HG03095 (cell line): ENCODE measurements around the gene ARID5B.

ENCODE experiments used
- ATAC-seq: cut with Tn5 transposase; IDR thresholded peaks from one replicate; pipeline ENCODE4 v1.9.1; 2021; ENCODE audit warnings: moderate library complexity; ENCODE audit not compliant: unreplicated experiment

The ARID5B gene

DNA sequence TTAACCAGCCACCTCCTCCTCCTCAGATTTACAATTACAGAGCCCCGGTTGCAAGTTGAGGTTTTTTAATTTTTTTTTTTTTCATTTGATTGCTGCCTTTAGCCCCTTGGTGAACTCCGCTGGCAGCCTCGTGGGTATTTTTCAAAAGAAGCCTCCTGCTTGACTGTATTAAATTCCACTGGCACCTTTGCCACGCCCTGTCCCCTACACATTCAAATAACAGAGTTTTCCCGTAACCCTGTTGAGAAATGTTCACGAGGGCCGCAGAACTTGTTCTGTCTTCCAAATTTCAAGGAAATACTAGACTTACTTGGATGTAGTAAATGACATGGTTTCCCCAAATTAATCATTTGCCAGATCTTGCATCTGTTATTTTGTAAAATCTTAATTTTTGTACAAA is 167.0 kb downstream of the ARID5B start:
- ATAC-seq = no peak

DNA sequence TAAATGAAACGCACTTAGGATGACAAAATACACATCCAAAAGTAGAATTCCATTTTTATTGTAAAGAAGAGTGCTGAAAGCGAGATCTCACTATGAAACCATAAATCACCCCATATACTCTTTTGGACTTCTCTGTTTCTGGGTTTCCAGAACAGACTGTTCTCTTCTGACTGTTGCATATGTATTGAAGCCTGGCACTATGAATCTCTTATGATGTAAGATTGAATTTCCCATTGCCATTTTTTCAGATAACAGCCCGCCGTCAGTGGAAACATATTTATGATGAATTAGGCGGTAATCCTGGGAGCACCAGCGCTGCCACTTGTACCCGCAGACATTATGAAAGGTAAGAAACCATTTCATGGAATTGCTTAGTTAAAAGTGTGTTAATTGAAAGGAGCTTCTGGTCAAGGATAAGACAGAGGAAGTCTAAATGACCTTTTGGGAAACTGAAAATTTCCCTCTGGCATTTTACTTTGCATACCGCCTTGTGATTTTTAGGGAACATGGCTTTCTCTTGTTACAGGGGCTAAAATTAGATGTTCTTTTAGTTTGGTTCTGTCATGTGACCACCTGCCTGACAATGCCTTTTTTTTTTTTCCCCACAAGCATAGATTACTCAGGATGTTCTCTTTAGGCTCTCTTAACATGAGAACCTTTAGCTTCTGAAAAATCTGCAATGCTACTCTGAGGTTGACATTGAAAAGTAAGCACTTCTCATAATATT is 168.1 kb downstream of the ARID5B start:
- ATAC-seq = no peak

DNA sequence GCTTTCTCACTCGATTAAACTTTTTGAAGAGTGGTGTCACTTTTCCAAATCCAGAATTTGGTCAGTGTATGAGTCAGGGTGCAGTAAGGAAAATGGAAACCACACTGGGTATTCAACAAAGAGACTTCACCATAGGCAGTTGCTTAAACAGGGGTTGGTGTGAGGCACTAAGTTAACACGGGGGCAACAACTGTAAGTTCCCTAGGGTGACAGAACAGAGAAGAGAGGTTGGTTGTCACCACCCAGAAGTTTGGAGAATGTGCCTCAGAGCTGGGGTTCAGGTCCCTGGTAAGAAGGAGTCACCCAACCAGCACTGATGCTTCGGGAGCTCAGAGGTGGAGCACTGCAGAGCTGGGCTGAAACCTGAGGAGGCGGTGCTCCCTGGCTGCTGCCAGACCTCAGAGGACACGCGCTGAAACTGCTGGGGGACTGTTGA is 170.4 kb downstream of the ARID5B start:
- ATAC-seq = no peak

DNA sequence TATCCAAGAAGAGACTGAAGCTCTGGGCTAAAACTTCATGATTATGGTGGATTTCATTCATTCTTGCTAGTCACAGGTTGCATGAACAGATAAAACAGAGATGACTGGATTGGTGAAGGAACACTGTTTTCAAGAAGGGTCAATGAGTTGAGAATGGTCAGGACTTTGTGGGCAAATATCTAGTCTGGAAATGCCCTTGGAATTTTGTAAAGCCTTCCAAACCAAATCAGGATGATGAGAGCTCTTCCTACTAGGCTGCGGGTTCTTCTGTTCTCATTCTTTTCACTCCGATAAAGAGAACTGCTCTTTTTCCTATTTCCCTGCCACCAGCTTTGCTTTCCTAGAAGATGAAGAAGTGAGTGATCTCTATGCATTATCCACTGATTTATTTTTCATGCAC is 171.4 kb downstream of the ARID5B start:
- no peak for ATAC-seq

DNA sequence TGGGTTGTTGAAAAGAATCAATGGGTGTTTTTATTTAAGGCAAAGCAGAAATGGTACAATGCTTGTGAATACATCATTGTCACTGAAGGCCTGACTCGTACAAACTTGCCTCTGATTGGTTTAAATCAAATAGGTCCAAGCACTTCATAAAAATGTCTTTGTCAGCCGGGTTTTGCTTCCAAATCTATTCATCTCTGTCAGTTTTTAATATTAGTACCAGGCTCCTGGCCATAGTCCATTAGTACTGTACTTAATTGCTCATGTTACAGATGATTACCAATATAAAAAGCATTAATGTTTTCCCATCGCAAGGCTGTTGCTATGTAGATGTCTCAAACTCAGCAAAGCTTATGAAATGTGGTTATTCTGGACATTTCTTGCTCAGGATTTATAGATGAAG is 171.9 kb downstream of the ARID5B start:
- ATAC-seq = no peak

DNA sequence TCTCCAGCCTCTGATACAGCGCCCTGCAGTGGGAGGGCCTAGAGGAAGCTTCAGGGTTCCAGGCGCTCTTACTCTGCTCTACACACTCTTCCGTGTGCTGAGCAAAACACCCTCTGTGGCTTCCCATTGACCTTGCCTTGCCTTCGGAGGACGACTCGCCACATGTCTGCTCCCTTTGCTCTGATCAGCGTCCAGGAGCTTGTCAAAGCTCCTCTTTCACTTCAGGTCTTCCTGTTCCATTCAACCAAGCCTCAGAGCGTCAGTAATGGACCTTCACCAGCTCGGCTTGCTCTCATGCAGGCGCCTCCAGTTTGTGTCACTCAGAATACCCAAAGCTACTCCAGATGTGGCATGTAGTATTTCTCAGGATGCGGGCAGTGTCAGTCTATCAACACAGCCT is 173.9 kb downstream of the ARID5B start:
- no peak for ATAC-seq

DNA sequence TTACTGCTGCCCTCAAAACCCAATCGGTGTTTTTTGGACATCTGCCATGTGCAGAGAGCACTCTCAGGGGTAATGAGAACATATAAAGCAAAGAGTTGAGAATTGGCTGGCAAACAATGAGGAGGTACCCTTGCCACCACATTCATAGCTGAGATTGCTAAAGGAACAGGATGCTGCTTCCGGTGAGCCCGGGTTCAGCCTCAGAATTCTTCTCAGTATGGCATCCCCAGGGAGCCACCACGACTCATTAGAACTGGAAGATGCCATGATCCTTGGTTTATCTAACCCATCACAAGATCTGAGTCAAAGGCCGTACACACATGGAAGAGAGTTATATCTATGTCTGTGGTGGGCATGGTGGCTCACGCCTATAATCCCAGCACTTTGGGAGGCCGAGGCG is 174.4 kb downstream of the ARID5B start:
- ATAC-seq = no peak

DNA sequence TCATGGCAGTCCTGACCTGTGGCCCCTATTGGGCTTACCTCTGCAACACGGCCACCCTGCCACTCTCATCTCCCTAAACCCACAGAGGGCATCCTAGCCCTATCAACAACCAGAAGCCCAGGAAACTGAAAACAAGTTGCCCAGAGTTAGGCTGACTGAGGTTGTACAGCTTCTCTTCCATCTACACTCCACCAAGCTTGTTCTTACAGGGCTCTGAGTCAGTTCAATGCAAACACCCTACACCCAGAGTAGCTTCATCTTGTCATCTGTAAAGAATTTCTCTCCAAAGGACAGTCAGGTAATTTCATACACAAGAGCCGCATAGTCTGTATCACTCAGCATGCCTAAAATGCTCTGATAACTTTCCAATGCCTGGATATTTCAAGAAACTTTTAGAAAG is 175.4 kb downstream of the ARID5B start:
- no peak for ATAC-seq

DNA sequence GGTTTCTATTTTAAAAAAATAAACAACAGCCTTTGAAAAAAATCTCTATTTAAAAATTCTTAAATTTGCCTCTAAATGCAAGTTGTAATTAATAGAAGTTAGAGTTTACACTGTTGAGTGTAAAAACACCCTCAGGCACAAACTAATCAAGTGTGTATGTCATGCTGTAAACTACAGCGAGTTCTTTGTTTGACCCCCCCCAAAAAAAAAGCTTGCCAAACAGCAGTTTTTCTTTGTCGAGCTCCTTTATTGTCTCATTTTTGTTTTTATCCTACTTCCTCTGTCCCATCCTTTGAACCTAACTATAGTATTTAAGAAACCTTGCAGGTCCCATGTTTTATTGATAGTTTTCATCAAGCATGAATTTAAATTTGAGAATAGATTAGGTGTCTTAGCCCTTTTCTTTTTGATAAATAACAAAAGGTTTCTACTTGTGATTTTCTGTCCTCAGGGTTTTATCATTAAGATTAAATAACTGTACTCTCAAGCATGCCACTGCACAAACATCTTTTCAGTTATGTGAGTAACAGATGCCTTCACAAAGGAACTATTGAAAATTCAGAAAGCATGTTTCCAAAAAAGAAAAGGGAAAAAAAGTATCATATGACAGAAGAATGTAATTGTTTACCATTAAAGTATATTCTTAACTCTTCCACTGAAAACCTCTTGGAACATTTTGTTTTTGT is 176.0 kb downstream of the ARID5B start:
- no peak for ATAC-seq

DNA sequence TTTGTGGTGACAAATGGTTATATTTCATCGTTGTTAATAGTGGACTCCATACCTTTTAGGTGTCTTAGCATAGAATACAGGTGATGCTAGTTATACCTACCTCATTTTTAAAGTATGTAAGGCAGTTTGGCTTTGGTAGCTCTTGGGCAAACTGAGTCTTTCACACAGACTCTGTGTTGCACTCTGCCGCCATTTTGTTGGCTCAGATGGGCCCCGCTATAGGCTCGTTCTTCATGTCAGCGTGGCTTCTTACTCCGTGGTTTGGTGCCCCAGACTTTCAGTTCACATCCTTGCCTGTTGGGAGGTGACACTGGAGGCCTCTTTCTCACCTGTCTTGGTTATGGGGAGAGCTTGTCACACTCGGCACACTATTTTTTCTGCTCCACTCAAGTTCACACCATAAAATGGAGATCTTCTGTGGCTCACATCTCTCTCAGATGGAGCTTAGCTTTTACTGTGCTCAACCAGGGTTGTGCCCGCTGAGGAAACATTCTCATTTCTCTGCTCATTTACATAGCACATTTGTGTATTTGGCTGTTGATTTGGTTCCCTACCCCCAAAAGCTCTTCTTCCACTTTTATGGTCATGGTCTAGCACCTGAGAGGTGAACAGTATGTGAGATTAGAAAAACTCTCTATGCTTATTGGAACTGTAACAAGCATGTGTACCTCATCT is 178.5 kb downstream of the ARID5B start:
- peak; percentile 54 for ATAC-seq

DNA sequence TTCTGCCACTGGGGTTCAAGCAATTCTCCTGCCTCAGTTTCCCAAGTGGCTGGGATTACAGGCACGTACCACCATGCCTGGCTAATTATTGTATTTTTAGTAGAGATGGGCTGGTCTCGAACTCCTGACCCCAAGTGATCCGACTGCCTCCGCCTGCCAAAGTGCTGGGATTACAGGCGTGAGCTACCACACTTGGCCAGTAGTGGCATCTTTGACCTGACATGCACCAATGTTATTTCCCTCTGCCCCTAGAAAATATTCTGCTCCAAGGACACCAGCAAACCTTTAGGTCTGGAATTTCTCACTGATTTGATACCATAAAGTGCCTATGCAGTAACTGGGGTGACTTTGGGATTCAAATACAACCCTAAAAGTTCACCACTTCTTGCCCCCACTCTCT is 179.4 kb downstream of the ARID5B start:
- ATAC-seq = no peak

DNA sequence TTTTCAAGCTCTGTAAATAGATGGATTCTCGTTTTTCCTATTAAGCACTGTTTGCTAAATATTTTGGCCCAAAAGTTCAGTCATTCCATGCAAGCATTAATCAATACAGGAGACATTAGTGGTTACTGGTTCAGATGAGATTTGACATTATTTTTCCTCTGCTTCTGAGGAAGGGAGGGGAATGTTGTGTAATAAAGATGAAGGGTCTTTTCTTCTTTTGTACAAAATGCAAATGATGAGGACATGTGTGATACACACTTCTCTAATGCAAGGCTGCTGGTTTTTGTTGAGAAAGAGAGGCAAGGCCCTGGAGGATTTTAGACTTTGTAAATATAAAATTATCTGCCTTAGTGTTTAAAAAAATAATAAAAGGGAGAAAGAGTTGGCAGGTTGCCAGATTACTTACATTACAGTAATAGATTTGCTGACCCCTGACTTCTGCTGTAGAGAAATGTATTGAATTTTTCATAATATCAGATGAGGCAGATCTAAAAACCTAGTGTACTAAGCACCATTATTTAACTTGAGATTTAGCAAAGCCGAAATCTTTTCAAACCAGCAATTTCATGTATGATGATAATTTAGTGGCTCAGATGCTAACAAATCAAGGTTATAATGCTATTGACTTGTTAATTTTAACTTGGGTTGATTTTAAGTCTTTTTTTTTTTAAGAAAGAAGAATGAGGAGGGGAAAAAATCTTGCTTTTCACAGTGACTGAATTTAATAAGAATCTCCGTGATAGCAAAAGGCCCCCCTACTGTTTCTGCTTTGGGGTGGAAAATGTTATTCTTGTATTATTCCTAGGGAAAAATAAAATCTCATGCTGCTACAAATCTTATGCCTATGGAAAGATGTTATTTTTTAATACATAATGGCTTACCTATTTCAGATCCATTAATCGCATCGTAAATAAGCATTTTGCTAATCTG is 180.1 kb downstream of the ARID5B start:
- ATAC-seq = no peak

DNA sequence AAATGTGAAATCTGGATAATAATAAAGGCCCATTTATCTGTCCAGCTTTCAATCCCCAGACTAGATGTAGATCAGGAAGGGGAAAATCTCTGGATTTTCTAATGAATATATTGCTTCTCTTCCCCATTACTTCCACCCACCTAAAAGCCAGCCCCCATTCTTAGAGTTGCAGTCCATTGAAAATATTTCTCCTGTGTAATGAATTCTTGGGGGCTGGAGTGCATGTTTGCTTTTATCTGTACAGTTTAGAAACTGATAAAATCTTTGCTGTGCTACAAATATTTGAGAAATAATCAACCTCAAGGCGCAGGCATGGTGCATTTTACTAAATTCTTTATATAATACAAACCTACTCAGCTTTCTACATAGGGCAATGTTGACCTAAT is 180.8 kb downstream of the ARID5B start:
- no peak for ATAC-seq

DNA sequence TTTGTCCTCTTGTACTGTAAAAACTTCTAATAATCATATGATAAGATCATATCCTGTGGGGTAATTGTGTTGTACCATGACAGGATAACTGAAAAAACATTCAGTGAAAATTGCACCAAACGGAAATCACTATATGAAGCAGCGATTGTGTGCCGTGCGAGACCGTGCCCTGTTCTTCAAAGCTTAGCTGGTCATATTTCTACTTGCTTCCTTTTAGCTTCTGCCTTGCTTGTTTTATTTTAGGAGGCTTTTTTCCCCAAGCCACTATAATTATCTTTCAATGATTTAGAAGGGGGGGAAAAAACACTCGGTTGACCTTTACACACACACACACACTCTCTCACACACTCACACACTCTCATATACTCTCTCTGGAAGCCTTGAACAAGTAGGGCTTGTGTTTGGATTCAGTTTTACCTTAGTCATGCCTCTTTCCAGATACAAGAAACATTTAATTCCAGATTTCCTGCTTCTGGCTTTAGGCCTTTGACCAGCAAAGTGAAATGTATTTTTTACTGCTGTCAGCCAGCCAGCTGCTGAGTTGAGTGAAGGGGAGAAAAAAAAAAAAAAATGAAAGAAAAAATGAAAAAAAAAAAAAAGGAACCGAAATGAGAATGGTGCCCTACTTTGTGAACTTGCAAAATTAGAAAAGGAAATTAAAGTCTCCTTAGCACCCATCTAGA is 181.4 kb downstream of the ARID5B start:
- peak; percentile 50 for ATAC-seq

DNA sequence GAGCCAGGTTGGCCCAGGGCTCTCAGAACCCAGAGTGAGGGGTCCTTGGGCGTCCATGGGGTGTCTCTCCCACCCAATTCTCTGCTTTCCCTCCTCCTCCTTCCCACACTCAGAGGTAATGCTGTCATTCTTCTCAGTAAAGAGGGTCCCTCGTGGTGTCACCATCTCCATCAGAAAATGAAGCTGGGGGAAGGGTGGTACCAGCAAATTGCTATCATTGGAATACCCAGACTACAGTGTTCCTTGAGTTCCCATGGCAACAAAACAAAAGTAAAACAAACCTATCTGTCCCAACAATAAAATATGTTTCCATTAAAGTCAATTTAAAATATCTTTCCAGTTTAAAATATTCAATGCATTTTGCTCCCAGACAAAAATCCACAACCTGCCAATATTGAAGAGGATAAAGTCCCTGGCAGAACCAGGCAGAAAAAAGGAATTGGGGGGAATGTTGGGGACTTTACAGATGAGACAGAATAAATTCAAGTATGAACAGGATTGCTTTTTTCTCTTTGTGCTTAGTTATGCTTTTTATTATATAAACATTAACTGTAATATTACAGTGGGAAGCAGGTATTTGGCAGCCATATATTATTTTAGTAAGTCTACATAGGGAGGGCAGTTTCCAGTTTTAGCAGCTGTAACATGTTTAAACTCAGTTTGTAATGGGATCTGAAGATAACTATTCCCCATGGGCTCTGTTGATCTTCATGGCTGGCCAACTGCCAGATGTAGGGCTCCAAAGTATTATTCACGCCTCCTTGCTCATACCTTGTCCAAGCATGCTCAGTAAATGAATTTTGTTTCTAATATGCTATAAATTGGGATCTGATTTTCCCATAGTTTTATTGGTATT is 182.1 kb downstream of the ARID5B start:
- ATAC-seq = no peak

DNA sequence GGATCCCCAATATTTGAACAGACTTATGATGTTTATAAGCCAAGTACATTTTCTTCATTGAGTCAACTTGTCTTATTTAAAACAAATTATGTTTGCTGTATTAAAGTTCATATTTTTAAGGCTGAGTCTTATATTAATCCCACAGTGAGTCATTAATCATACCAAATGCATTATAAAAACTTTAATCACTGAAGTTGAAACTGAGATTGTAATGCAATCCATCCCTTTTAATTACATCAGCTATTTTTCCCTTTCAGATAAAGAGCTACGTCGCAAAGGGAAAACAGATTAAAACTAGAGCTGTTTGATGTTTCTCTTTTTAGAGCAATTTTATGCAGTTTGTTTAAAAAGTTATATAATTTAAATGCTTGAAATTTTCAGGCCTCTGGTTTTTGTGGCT is 183.0 kb downstream of the ARID5B start:
- no peak for ATAC-seq

DNA sequence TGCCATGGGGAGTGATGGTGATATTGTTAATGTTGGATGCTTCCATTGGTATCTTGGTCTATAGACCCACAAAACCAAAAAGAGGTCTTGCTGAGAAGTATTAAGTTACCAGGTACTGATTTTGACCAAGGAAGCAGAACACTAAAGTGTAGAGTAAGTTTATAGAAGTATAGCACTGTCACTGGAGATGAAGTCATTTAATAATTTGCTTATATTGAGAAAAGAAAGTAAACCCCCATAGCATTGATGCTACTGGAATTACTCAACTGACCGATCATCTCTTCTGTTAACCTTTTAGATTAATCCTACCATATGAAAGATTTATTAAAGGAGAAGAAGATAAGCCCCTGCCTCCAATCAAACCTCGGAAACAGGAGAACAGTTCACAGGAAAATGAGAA is 183.9 kb downstream of the ARID5B start:
- no peak for ATAC-seq

DNA sequence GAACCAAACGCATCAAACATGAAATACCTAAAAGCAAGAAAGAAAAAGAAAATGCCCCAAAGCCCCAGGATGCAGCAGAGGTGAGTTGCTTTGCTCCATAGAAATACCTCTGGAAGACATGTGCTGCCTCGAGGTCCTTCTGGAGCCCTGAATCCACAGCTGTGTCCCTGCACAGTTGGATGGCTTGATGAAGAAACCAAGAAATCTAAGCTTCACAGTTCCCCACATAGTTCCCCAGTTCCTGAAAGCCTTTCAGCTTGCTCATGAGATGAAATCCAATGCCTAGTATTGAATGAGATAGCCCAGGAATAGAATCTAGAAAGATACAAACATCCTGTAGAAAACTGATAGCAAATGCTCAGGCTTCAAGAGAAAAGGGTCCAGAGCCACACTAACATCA is 184.3 kb downstream of the ARID5B start:
- no peak for ATAC-seq

DNA sequence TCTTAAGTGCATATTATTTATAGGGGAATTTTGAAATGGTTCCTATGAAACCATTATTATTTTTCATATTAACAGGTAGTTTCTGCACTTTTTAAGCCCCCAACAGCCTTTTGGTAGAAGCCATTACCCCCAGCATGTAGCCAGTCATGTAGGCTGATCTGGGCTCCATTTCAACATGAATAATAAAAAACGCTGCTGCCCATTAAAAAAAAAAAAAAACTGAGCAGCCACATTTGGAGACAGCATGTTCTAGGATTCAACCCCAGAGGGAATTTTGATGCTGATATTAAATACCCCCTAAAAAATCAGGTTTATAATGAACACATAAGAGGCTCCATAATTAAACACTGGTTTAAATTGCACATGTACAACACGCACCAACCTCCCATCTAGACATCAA is 185.8 kb downstream of the ARID5B start:
- ATAC-seq = no peak

DNA sequence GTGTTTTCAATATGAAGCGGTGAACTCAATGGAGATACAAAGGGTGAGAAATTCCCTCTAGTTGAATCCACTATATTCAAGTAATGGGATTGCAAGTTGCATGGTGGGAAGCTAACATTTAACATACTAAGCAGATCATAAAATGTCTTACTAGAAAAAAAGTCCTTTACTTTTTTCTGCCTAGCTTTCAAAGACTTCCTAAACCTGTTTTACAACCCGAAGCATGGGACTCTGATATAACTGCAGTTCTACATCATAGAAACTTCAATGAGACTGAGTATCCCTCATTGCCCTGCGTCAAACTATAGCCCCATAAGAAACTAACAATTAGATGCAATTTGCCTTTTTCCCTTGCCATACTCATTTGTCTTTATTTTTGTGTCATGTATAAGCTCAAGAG is 187.3 kb downstream of the ARID5B start:
- no peak for ATAC-seq
